Hepatocyte (in vitro differentiated cells): Measurements from ENCODE around the gene PRKAR1A. TPM values are rescaled to one million over a fixed set of nuclear protein-coding genes. Genes with fewer than 3 reads are reported as not detected.

Source experiments
- DNase-seq: peaks from one replicate; pipeline ENCODE4 v3.0.0-alpha.2; 2016; ENCODE audit warnings: low spot score
- H2AFZ ChIP-seq: fragments of 200-600 bp; sonication (generic); 2 replicates; pipeline ENCODE4 v1.6.0; 2016; ENCODE audit warnings: antibody characterized with exemption, mild to moderate bottlenecking
- H3K27ac ChIP-seq: fragments of 200-600 bp; sonication (generic); 2 replicates; pipeline ENCODE4 v1.5.1; 2016; ENCODE audit warnings: mild to moderate bottlenecking
- H3K27me3 ChIP-seq: fragments of 200-600 bp; sonication (generic); 2 replicates; pipeline ENCODE4 v1.6.1; 2016
- H3K36me3 ChIP-seq: fragments of 200-600 bp; sonication (generic); replicated peaks from 2 replicates; pipeline ENCODE4 v1.5.1; 2016; ENCODE audit warnings: low read depth; ENCODE audit not compliant: insufficient read depth
- H3K4me1 ChIP-seq: fragments of 200-600 bp; sonication (generic); 2 replicates; pipeline ENCODE4 v1.5.1; 2016; ENCODE audit warnings: mild to moderate bottlenecking, moderate library complexity; ENCODE audit not compliant: insufficient read depth
- H3K4me2 ChIP-seq: fragments of 200-600 bp; sonication (generic); 2 replicates; pipeline ENCODE4 v1.6.0; 2016
- H3K4me3 ChIP-seq: fragments of 200-600 bp; sonication (generic); 2 replicates; pipeline ENCODE4 v1.5.1; 2016; ENCODE audit warnings: mild to moderate bottlenecking
- H3K79me2 ChIP-seq: fragments of 200-600 bp; sonication (generic); 2 replicates; pipeline ENCODE4 v1.6.0; 2017; ENCODE audit warnings: mild to moderate bottlenecking
- H3K9me2 ChIP-seq: fragments of 200-600 bp; sonication (generic); replicated peaks from 2 replicates; pipeline ENCODE4 v1.6.0; 2017; ENCODE audit warnings: mild to moderate bottlenecking; ENCODE audit not compliant: insufficient read depth
- H3K9me3 ChIP-seq: fragments of 200-600 bp; sonication (generic); 2 replicates; pipeline ENCODE4 v1.5.1; 2016; ENCODE audit warnings: low read depth, mild to moderate bottlenecking
- H4K20me1 ChIP-seq: fragments of 200-600 bp; sonication (generic); 2 replicates; pipeline ENCODE4 v1.6.0; 2016; ENCODE audit warnings: mild to moderate bottlenecking; ENCODE audit not compliant: insufficient read depth, poor library complexity, severe bottlenecking
- EZH2 ChIP-seq: fragments of 200-600 bp; sonication (generic); IDR thresholded peaks from 2 replicates; pipeline ENCODE4 v1.6.1; 2016; ENCODE audit warnings: antibody characterized with exemption, mild to moderate bottlenecking, borderline replicate concordance
- EZH2phosphoT487 ChIP-seq: fragments of 200-600 bp; sonication (generic); IDR thresholded peaks from one replicate; pipeline ENCODE4 v1.6.1; 2018; ENCODE audit warnings: antibody characterized with exemption, mild to moderate bottlenecking, low read depth, moderate library complexity; ENCODE audit not compliant: unreplicated experiment, severe bottlenecking
- WGBS: methylation state at CpG from one replicate; pipeline ENCODE4 v1.1.6; 2016; ENCODE audit warnings: low lambda C conversion rate; ENCODE audit errors: missing lambda C conversion rate; 5-methylcytosine and 5-hydroxymethylcytosine counted together
- polyA plus RNA-seq: library from polyadenylated mRNA; unstranded; fragments of >200 nt; fragmentation: Nextera tagmentation; extraction: Ambion mirVana; gene quantifications from 2 replicates; pipeline ENCODE4 v1.2.1, GENCODE V29; 2016
- total RNA-seq: library from RNA; depleted of rRNA; stranded (reverse); fragments of >200 nt; gene quantifications from 2 replicates; pipeline ENCODE4 v1.2.3, GENCODE V29; 2014
- TF ChIP-seq, protein P1 (sequence below): fragments of 200-600 bp; sonication (generic); IDR thresholded peaks from 2 replicates; pipeline ENCODE4 v1.5.1; 2016; ENCODE audit warnings: antibody characterized with exemption, mild to moderate bottlenecking; ENCODE audit not compliant: poor library complexity

PRKAR1A gene
- total and polyA plus RNA-seq, 2 experiments from 2014 or later, result 182 to 253 TPM

GRCh38 chr17:68565661-68566441 lies 53.6 kb downstream of the PRKAR1A start:
- Histone ChIP-seq H2AFZ (no peak overlapping the region), H3K9me2 (no peaks in the 10 kb centered on the region), H3K4me1 (no peaks in the 10 kb centered on the region), H3K27ac (no peak overlapping the region), H3K36me3 (no peaks in the 10 kb centered on the region), H4K20me1 (no peaks in the 10 kb centered on the region), H3K4me2 (no peak overlapping the region), H3K27me3 (no peaks in the 10 kb centered on the region), H3K79me2 (no peaks in the 10 kb centered on the region), H3K9me3 (no peaks in the 10 kb centered on the region), H3K4me3 (no peak overlapping the region)
- no peak for TF ChIP-seq EZH2phosphoT487
- TF ChIP-seq EZH2, result no peak
- TF ChIP-seq, protein P1, sequence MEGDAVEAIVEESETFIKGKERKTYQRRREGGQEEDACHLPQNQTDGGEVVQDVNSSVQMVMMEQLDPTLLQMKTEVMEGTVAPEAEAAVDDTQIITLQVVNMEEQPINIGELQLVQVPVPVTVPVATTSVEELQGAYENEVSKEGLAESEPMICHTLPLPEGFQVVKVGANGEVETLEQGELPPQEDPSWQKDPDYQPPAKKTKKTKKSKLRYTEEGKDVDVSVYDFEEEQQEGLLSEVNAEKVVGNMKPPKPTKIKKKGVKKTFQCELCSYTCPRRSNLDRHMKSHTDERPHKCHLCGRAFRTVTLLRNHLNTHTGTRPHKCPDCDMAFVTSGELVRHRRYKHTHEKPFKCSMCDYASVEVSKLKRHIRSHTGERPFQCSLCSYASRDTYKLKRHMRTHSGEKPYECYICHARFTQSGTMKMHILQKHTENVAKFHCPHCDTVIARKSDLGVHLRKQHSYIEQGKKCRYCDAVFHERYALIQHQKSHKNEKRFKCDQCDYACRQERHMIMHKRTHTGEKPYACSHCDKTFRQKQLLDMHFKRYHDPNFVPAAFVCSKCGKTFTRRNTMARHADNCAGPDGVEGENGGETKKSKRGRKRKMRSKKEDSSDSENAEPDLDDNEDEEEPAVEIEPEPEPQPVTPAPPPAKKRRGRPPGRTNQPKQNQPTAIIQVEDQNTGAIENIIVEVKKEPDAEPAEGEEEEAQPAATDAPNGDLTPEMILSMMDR, result no peak
- WGBS, result 92% methylated on average over 3 of the region's 3 CpGs
- no peak for DNase-seq

GRCh38 chr17:68566442-68566738 lies 54.2 kb downstream of the PRKAR1A start:
- no peak overlapping the region for H2AFZ ChIP-seq
- DNase-seq, result no peak
- no peaks in the 10 kb centered on the region for H3K4me1 ChIP-seq
- H3K27ac ChIP-seq, result peak overlapping the region; percentile 59
- 84% methylated on average over 2 of the region's 2 CpGs for WGBS
- no peaks in the 10 kb centered on the region for H4K20me1 ChIP-seq
- no peaks in the 10 kb centered on the region for H3K9me2 ChIP-seq
- no peaks in the 10 kb centered on the region for H3K36me3 ChIP-seq
- no peak for TF ChIP-seq EZH2phosphoT487
- TF ChIP-seq, protein P1, result no peak
- TF ChIP-seq EZH2, result no peak
- H3K9me3 ChIP-seq, result no peaks in the 10 kb centered on the region
- H3K4me3 ChIP-seq, result no peak overlapping the region
- H3K79me2 ChIP-seq, result no peaks in the 10 kb centered on the region
- no peaks in the 10 kb centered on the region for H3K27me3 ChIP-seq
- H3K4me2 ChIP-seq, result no peak overlapping the region

DNA sequence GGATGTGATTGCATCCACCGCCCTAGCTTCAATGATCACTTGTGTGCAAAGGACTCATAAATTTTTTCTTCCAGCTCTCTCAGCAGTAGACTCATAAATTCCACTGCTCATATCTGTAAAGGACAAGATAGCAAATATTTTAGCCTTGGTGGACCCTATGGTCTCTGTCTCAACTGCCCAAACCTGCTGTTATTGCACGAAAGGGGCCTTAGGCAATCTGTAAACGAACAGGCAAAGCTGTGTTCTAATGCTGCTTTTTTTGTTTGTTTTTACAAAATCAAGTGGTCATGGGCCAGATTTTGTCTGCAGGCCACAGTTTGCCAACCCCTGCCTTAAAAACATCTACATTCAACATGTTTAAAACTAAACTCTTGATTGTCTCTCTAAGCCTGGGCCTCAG lies 54.8 kb downstream of the PRKAR1A start:
- no peaks in the 10 kb centered on the region for H4K20me1 ChIP-seq
- no peaks in the 10 kb centered on the region for H3K79me2 ChIP-seq
- H3K4me3 ChIP-seq, result no peak overlapping the region
- H2AFZ ChIP-seq, result no peak overlapping the region
- DNase-seq, result peak; percentile 14
- H3K9me3 ChIP-seq, result no peaks in the 10 kb centered on the region
- WGBS, result 30% methylated on average over 3 of the region's 3 CpGs
- no peaks in the 10 kb centered on the region for H3K27me3 ChIP-seq
- H3K9me2 ChIP-seq, result no peaks in the 10 kb centered on the region
- no peak overlapping the region for H3K4me2 ChIP-seq
- peak overlapping the region; percentile 59 for H3K27ac ChIP-seq
- TF ChIP-seq, protein P1, result no peak
- TF ChIP-seq EZH2 (no peak), EZH2phosphoT487 (no peak)
- no peaks in the 10 kb centered on the region for H3K4me1 ChIP-seq
- H3K36me3 ChIP-seq, result no peaks in the 10 kb centered on the region
